Neutrophil (primary cell): ENCODE data around the gene BARD1.

Experiments
- H3K27ac ChIP-seq: fragments of 200-600 bp; sonication (generic); 2 replicates; pipeline ENCODE4 v1.5.1; 2016; ENCODE audit warnings: mild to moderate bottlenecking, moderate library complexity
- H3K27me3 ChIP-seq: fragments of 200-600 bp; sonication (generic); 2 replicates; pipeline ENCODE4 v1.6.0; 2016; ENCODE audit warnings: mild to moderate bottlenecking
- H3K36me3 ChIP-seq: fragments of 200-600 bp; sonication (generic); 2 replicates; pipeline ENCODE4 v1.5.1; 2017
- H3K4me1 ChIP-seq, 2 experiments: fragments of 200-600 bp in 1 of 2; sonication (generic) in 1 of 2; 1 replicate in 1 of 2; 2 replicates in 1 of 2; pipeline versions ENCODE4 v1.5.1 to v1.6.1; 2013 to 2016; ENCODE audit warnings: low read depth in 1 of 2, low read length in 1 of 2, mild to moderate bottlenecking in 1 of 2, moderate library complexity in 1 of 2; ENCODE audit not compliant: control insufficient read depth in 1 of 2, insufficient read depth in 1 of 2
- H3K4me3 ChIP-seq, 2 experiments: fragments of 200-600 bp in 1 of 2; sonication (generic) in 1 of 2; 1 replicate in 1 of 2; 2 replicates in 1 of 2; pipeline ENCODE4 v1.5.1; 2013 to 2016; ENCODE audit warnings: low read depth in 1 of 2, low read length in 1 of 2, mild to moderate bottlenecking in 1 of 2, moderate library complexity in 1 of 2
- H3K9me3 ChIP-seq: fragments of 200-600 bp; sonication (generic); 2 replicates; pipeline ENCODE4 v1.5.1; 2016
- CTCF ChIP-seq: fragments of 200-600 bp; sonication (generic); IDR thresholded peaks from 2 replicates; pipeline ENCODE4 v1.5.1; 2016; ENCODE audit warnings: antibody characterized with exemption

The BARD1 gene

GRCh38 chr2:214772443-214773015 is 37.0 kb downstream of the BARD1 start:
- no peaks in the 10 kb centered on the region for H3K27me3 ChIP-seq
- peaks cover 7% of the 10 kb centered on the region for H3K36me3 ChIP-seq
- H3K9me3 ChIP-seq = no peaks in the 10 kb centered on the region
- no peak for TF ChIP-seq CTCF
- no peak overlapping the region for H3K27ac ChIP-seq
- no peaks in the 10 kb centered on the region for H3K4me1 ChIP-seq
- no peak overlapping the region for H3K4me3 ChIP-seq

DNA sequence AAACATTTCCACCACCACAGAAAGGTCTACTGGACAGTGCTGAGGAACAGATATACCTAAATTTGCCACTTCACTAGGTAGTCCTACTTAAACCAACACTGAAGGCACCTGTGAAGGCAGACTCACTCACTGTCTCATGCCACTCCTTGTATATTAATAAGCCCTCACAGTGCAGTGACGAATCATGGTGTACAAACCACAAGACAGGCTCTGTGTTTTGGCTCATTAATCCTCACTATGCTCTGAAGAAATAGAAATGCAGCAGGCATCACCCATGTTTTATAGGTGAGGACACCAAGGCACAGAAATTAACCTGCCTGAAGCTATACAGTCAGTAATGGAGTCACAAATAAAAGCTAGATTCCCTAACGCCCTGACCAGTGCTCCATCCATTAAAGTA is 44.3 kb downstream of the BARD1 start:
- Histone ChIP-seq H3K27me3 (no peaks in the 10 kb centered on the region), H3K36me3 (peaks cover 33% of the 10 kb centered on the region), H3K9me3 (no peaks in the 10 kb centered on the region), H3K27ac (no peak overlapping the region), H3K4me1 (no peaks in the 10 kb centered on the region), H3K4me3 (no peak overlapping the region)
- no peak for TF ChIP-seq CTCF

DNA sequence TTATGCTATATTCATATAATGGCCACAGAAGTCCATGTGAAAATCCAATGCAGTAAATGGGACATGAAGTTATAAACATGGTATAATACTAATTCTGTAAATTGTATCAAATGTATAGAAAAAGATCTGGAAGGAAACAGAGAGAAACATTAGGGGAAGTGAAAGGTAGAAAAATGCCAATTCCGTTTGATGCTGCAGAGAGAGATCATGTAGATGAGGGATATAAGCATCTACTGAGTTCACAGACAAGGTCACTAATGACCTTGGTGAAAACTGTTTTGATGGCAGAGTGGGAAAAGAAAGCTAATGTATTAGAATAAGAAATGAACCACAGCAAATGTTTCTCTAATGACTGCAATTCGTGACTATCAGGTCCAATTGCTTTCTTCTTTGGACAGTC is 56.0 kb downstream of the BARD1 start:
- TF ChIP-seq CTCF = no peak
- H3K4me1 ChIP-seq = no peaks in the 10 kb centered on the region
- H3K27ac ChIP-seq = no peak overlapping the region
- H3K9me3 ChIP-seq = no peaks in the 10 kb centered on the region
- H3K4me3 ChIP-seq = no peak overlapping the region
- H3K27me3 ChIP-seq = no peaks in the 10 kb centered on the region
- H3K36me3 ChIP-seq = peaks cover 27% of the 10 kb centered on the region

- TF ChIP-seq CTCF = no peak
- H3K9me3 ChIP-seq = no peaks in the 10 kb centered on the region
- H3K4me1 ChIP-seq = no peaks in the 10 kb centered on the region
- H3K36me3 ChIP-seq = peaks cover 22% of the 10 kb centered on the region
- H3K27me3 ChIP-seq = no peaks in the 10 kb centered on the region
- no peak overlapping the region for H3K27ac ChIP-seq
- H3K4me3 ChIP-seq = no peak overlapping the region
These were observed 59.0 kb downstream of the BARD1 start for GRCh38 chr2:214750529-214750928.

- no peaks in the 10 kb centered on the region for H3K27me3 ChIP-seq
- TF ChIP-seq CTCF = no peak
- no peak overlapping the region for H3K27ac ChIP-seq
- no peaks in the 10 kb centered on the region for H3K4me1 ChIP-seq
- no peaks in the 10 kb centered on the region for H3K9me3 ChIP-seq
- no peak overlapping the region for H3K4me3 ChIP-seq
- peaks cover 40% of the 10 kb centered on the region for H3K36me3 ChIP-seq
These were observed 61.5 kb downstream of the BARD1 start for GRCh38 chr2:214747992-214748391.

- Histone ChIP-seq H3K36me3 (peaks cover 19% of the 10 kb centered on the region), H3K4me1 (no peaks in the 10 kb centered on the region), H3K4me3 (no peak overlapping the region), H3K9me3 (no peaks in the 10 kb centered on the region), H3K27me3 (no peaks in the 10 kb centered on the region), H3K27ac (no peak overlapping the region)
- TF ChIP-seq CTCF = no peak
These were observed 67.4 kb downstream of the BARD1 start for GRCh38 chr2:214742119-214742518.
